MM.1S (cell line): ENCODE data around the gene CDH4.

ENCODE experiments used
- DNase-seq: peaks from one replicate; pipeline ENCODE4 v3.0.0-alpha.2; 2015
- H2AFZ ChIP-seq: fragments of 300-600 bp; sonication (generic); 2 replicates; pipeline ENCODE4 v1.6.0; 2016; ENCODE audit warnings: antibody characterized with exemption, low read length
- H3F3A ChIP-seq: fragments of 300-600 bp; sonication (generic); 2 replicates; pipeline ENCODE4 v1.6.1; 2016; ENCODE audit warnings: mild to moderate bottlenecking, antibody characterized with exemption, low read length, moderate library complexity, mixed read lengths; ENCODE audit not compliant: insufficient read depth
- H3K27ac ChIP-seq: fragments of 300-600 bp; sonication (generic); 2 replicates; pipeline ENCODE4 v1.5.1; 2016; ENCODE audit warnings: mild to moderate bottlenecking, low read length
- H3K27me3 ChIP-seq: fragments of 300-600 bp; sonication (generic); replicated peaks from 2 replicates; pipeline ENCODE4 v1.6.0; 2016; ENCODE audit warnings: low read length; ENCODE audit not compliant: insufficient read depth
- H3K36me3 ChIP-seq: fragments of 300-600 bp; sonication (generic); replicated peaks from 2 replicates; pipeline ENCODE4 v1.6.1; 2016; ENCODE audit warnings: mild to moderate bottlenecking, low read length, mixed read lengths; ENCODE audit not compliant: insufficient read depth
- H3K4me1 ChIP-seq: fragments of 300-600 bp; sonication (generic); 2 replicates; pipeline ENCODE4 v1.6.1; 2016; ENCODE audit warnings: low read length, mixed read lengths
- H3K4me2 ChIP-seq: fragments of 300-600 bp; sonication (generic); 2 replicates; pipeline ENCODE4 v1.6.0; 2016; ENCODE audit warnings: low read depth, low read length
- H3K4me3 ChIP-seq: fragments of 300-600 bp; sonication (generic); 2 replicates; pipeline ENCODE4 v1.5.1; 2016; ENCODE audit warnings: low read length, mixed read lengths
- H3K79me2 ChIP-seq: fragments of 300-600 bp; sonication (generic); 2 replicates; pipeline ENCODE4 v1.6.1; 2016; ENCODE audit warnings: mixed run types, low read length, mixed read lengths
- H3K9ac ChIP-seq: fragments of 300-600 bp; sonication (generic); 2 replicates; pipeline ENCODE4 v1.6.1; 2016; ENCODE audit warnings: low read length, mixed read lengths
- H3K9me2 ChIP-seq: fragments of 300-600 bp; sonication (generic); replicated peaks from 2 replicates; pipeline ENCODE4 v1.6.1; 2016; ENCODE audit warnings: mild to moderate bottlenecking, low read length, mixed read lengths; ENCODE audit not compliant: insufficient read depth
- H3K9me3 ChIP-seq: fragments of 300-600 bp; sonication (generic); replicated peaks from 2 replicates; pipeline ENCODE4 v1.6.1; 2016; ENCODE audit warnings: mild to moderate bottlenecking, low read length, mixed read lengths; ENCODE audit not compliant: insufficient read depth
- H4K20me1 ChIP-seq: fragments of 300-600 bp; sonication (generic); 2 replicates; pipeline ENCODE4 v1.6.1; 2016; ENCODE audit warnings: mild to moderate bottlenecking, low read length, moderate library complexity, mixed read lengths; ENCODE audit not compliant: insufficient read depth
- CTCF ChIP-seq: fragments of 300-600 bp; sonication (generic); IDR thresholded peaks from 2 replicates; pipeline ENCODE4 v1.5.1; 2016; ENCODE audit warnings: antibody characterized with exemption, low read length, mixed read lengths
- EZH2 ChIP-seq: fragments of 300-600 bp; sonication (generic); optimal IDR thresholded peaks from 2 replicates; pipeline ENCODE3; 2017; ENCODE audit warnings: low read depth, mild to moderate bottlenecking, antibody characterized with exemption, low read length, mixed read lengths
- EZH2phosphoT487 ChIP-seq: fragments of 300-600 bp; sonication (generic); IDR thresholded peaks from 2 replicates; pipeline ENCODE4 v1.6.1; 2018; ENCODE audit warnings: antibody characterized with exemption, low read length

CDH4 gene

DNA sequence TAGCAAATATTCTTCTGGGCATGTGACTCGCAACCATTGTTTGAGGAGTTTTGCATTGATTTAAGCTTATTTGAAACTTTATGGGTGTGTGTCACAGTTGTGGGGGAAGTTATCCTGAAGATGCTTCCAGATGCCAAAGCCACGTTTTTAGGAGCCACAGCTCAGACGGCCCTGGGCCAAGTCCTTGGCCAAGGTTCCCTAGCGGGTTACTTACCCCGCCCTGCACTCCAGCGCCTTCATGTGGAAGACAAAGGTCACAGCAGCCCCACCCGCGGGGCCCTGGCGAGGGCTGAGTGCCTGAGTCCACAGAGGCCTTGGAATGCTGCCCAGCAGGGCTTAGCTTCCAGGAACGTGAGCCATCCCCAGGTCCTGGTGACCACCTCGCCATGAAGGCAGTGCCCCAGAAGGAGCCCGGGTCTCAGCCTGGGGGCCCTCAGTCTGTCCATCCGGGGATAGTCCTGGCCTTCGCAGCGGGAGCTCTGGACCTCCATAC, 308.3 kb downstream of the CDH4 start:
- Histone ChIP-seq H3K9me3 (no peaks in the 10 kb centered on the region), H3K27ac (no peak overlapping the region), H3F3A (no peaks in the 10 kb centered on the region), H3K4me1 (no peaks in the 10 kb centered on the region), H3K36me3 (no peaks in the 10 kb centered on the region), H3K9me2 (no peaks in the 10 kb centered on the region), H3K4me3 (no peak overlapping the region), H4K20me1 (no peaks in the 10 kb centered on the region), H3K79me2 (no peaks in the 10 kb centered on the region), H3K27me3 (peaks cover 67% of the 10 kb centered on the region), H3K4me2 (no peak overlapping the region), H2AFZ (no peak overlapping the region), H3K9ac (no peak overlapping the region)
- DNase-seq: no peak
- TF ChIP-seq EZH2 (no peak), CTCF (no peak), EZH2phosphoT487 (no peak)

GRCh38 chr20:61561111-61561830, 309.2 kb downstream of the CDH4 start:
- Histone ChIP-seq H3K4me3 (no peak overlapping the region), H2AFZ (no peak overlapping the region), H3K36me3 (no peaks in the 10 kb centered on the region), H3K4me2 (no peak overlapping the region), H4K20me1 (no peaks in the 10 kb centered on the region), H3K4me1 (no peaks in the 10 kb centered on the region), H3K9me3 (no peaks in the 10 kb centered on the region), H3K27ac (no peak overlapping the region), H3F3A (no peaks in the 10 kb centered on the region), H3K79me2 (no peaks in the 10 kb centered on the region), H3K9me2 (no peaks in the 10 kb centered on the region), H3K27me3 (peaks cover 64% of the 10 kb centered on the region), H3K9ac (no peak overlapping the region)
- no peak for DNase-seq
- TF ChIP-seq CTCF (no peak), EZH2phosphoT487 (no peak), EZH2 (no peak)

- no peak overlapping the region for H3K27ac ChIP-seq
- H3K36me3 ChIP-seq: no peaks in the 10 kb centered on the region
- H3K9ac ChIP-seq: no peak overlapping the region
- no peaks in the 10 kb centered on the region for H3K79me2 ChIP-seq
- peaks cover 63% of the 10 kb centered on the region for H3K27me3 ChIP-seq
- H2AFZ ChIP-seq: no peak overlapping the region
- H3K4me1 ChIP-seq: no peaks in the 10 kb centered on the region
- no peak overlapping the region for H3K4me2 ChIP-seq
- DNase-seq: no peak
- H3K4me3 ChIP-seq: no peak overlapping the region
- no peaks in the 10 kb centered on the region for H3K9me2 ChIP-seq
- H4K20me1 ChIP-seq: no peaks in the 10 kb centered on the region
- no peaks in the 10 kb centered on the region for H3K9me3 ChIP-seq
- TF ChIP-seq EZH2phosphoT487 (no peak), EZH2 (no peak), CTCF (no peak)
- H3F3A ChIP-seq: no peaks in the 10 kb centered on the region
These were observed 310.4 kb downstream of the CDH4 start for GRCh38 chr20:61562491-61562890.
